NK-92 (cell line): Measurements from ENCODE around the gene CDYL.

Source experiments
- DNase-seq: peaks from one replicate; lab custom pipeline; 2025; ENCODE audit not compliant: unreplicated experiment; lab: John Stamatoyannopoulos, UW

Gene CDYL

GRCh38 chr6:4905826-4906225 lies 129.6 kb downstream of the CDYL start:
- DNase-seq, result no peak

- DNase-seq, result no peak
Observed at GRCh38 chr6:4906293-4907276, 130.4 kb downstream of the CDYL start.

- no peak for DNase-seq
Observed at GRCh38 chr6:4907602-4908001, 131.4 kb downstream of the CDYL start.

- DNase-seq, result no peak
Observed at GRCh38 chr6:4908062-4908461, 131.9 kb downstream of the CDYL start.

GRCh38 chr6:4909063-4909706 lies 133.0 kb downstream of the CDYL start:
- DNase-seq, result no peak

- no peak for DNase-seq
Observed at GRCh38 chr6:4910037-4910760, 134.0 kb downstream of the CDYL start.

GRCh38 chr6:4912559-4912958 lies 136.4 kb downstream of the CDYL start:
- DNase-seq, result no peak

- DNase-seq, result no peak
Observed at GRCh38 chr6:4913705-4914419, 137.7 kb downstream of the CDYL start.

- DNase-seq, result no peak
Observed at GRCh38 chr6:4914420-4915159, 138.4 kb downstream of the CDYL start.

GRCh38 chr6:4916954-4917561 lies 140.9 kb downstream of the CDYL start:
- DNase-seq, result no peak

GRCh38 chr6:4920914-4921410 lies 144.8 kb downstream of the CDYL start:
- DNase-seq, result no peak

GRCh38 chr6:4922488-4923037 lies 146.4 kb downstream of the CDYL start:
- no peak for DNase-seq

- DNase-seq, result no peak
Observed at GRCh38 chr6:4923081-4923480, 146.9 kb downstream of the CDYL start.

- DNase-seq, result no peak
Observed at GRCh38 chr6:4924661-4925271, 148.6 kb downstream of the CDYL start.

GRCh38 chr6:4925580-4925979 lies 149.4 kb downstream of the CDYL start:
- no peak for DNase-seq

- DNase-seq, result no peak
Observed at GRCh38 chr6:4928426-4928825, 152.2 kb downstream of the CDYL start.

GRCh38 chr6:4929097-4929718 lies 153.0 kb downstream of the CDYL start:
- DNase-seq, result no peak

GRCh38 chr6:4930025-4930691 lies 154.0 kb downstream of the CDYL start:
- DNase-seq, result no peak
